GM18502 (cell line): ENCODE measurements around the gene SRPRB.
"Not testable (repeated sequence)": the region's sequence is repeated elsewhere in the genome, so short reads cannot be mapped to it uniquely, and the experiment has no call there.

Experiments used
- ATAC-seq: cut with Tn5 transposase; IDR thresholded peaks from one replicate; pipeline ENCODE4 v1.9.1; 2021; ENCODE audit warnings: mild to moderate bottlenecking; ENCODE audit not compliant: unreplicated experiment, poor library complexity

The SRPRB gene

GRCh38 chr3:133777807-133778568, 27.6 kb upstream of the SRPRB start:
- ATAC-seq: no peak

- no peak for ATAC-seq
Observed at GRCh38 chr3:133779626-133780203, 25.9 kb upstream of the SRPRB start.

GRCh38 chr3:133780756-133781155, 24.9 kb upstream of the SRPRB start:
- not testable (repeated sequence) for ATAC-seq

GRCh38 chr3:133781570-133781969, 24.0 kb upstream of the SRPRB start:
- no peak for ATAC-seq

- ATAC-seq: no peak
Observed at GRCh38 chr3:133782454-133782853, 23.2 kb upstream of the SRPRB start.

GRCh38 chr3:133783762-133784161, 21.9 kb upstream of the SRPRB start:
- ATAC-seq: no peak

- ATAC-seq: no peak
Observed at GRCh38 chr3:133788024-133788423, 17.6 kb upstream of the SRPRB start.

- ATAC-seq: no peak
Observed at GRCh38 chr3:133792171-133792763, 13.3 kb upstream of the SRPRB start.

- ATAC-seq: no peak
Observed at GRCh38 chr3:133797396-133798105, 8.1 kb upstream of the SRPRB start.

- no peak for ATAC-seq
Observed at GRCh38 chr3:133799794-133800585, 5.6 kb upstream of the SRPRB start.

- ATAC-seq: no peak
Observed at GRCh38 chr3:133803469-133803868, 2.1 kb upstream of the SRPRB start.

GRCh38 chr3:133804896-133805295, 719 bp upstream of the SRPRB start:
- no peak for ATAC-seq

GRCh38 chr3:133805384-133805701, 272 bp upstream of the SRPRB start:
- ATAC-seq: no peak

- ATAC-seq: no peak
Observed at GRCh38 chr3:133812872-133813271, 7.3 kb downstream of the SRPRB start.

GRCh38 chr3:133815386-133815785, 9.8 kb downstream of the SRPRB start:
- ATAC-seq: no peak

- ATAC-seq: no peak
Observed at GRCh38 chr3:133820129-133820528, 14.5 kb downstream of the SRPRB start.

GRCh38 chr3:133820889-133821675, 15.5 kb downstream of the SRPRB start:
- ATAC-seq: no peak

- ATAC-seq: no peak
Observed at GRCh38 chr3:133821767-133822638, 16.4 kb downstream of the SRPRB start.
